HepG2 (cell line): Measurements from ENCODE around the gene PLEKHG5. TPM values are rescaled to one million over a fixed set of nuclear protein-coding genes. Genes with fewer than 3 reads are reported as not detected.

ENCODE experiments used
- CBX1 ChIP-seq: IDR thresholded peaks from one replicate; pipeline ENCODE4 v1.6.1; 2016; ENCODE audit warnings: antibody characterized with exemption, low read depth
- SAFB2 ChIP-seq: sonication (generic); formaldehyde crosslinking; IDR thresholded peaks from 2 replicates; pipeline ENCODE4 v1.5.1; 2020; ENCODE audit warnings: missing genetic modification reagents, low read depth, mild to moderate bottlenecking, borderline replicate concordance
- SP2 ChIP-seq: sonication (generic); formaldehyde crosslinking; IDR thresholded peaks from 2 replicates; pipeline ENCODE4 v1.5.1; 2020; ENCODE audit warnings: mild to moderate bottlenecking, missing genetic modification reagents
- STAT5B ChIP-seq: sonication (generic); formaldehyde crosslinking; IDR thresholded peaks from 2 replicates; pipeline ENCODE4 v1.4.0; 2020; ENCODE audit warnings: missing genetic modification reagents
- ZNF772 ChIP-seq: sonication (generic); formaldehyde crosslinking; IDR thresholded peaks from 2 replicates; pipeline ENCODE4 v1.5.0; 2020; ENCODE audit warnings: mild to moderate bottlenecking, missing genetic modification reagents
- polyA plus RNA-seq, 8 experiments: library from polyadenylated mRNA; depleted of rRNA in 3 of 8; stranded (reverse) in 7 of 8; unstranded in 1 of 8; fragments of >200 nt; fragmentation: Illumina TruSeq in 4 of 8; extraction: Trizol in 4 of 8; gene quantifications; 2 replicates each; pipeline versions ENCODE4 v1.2.1 to v1.2.3, GENCODE V29; 2011 to 2016; ENCODE audit warnings: low read depth in 4 of 8, missing spikeins in 1 of 8, mixed read lengths in 1 of 8; ENCODE audit not compliant: insufficient read depth in 1 of 8
- total RNA-seq, 5 experiments: library from RNA; depleted of rRNA; stranded (reverse); fragments of >200 nt; fragmentation: Illumina TruSeq; extraction: Trizol; gene quantifications; 2 replicates each; pipeline ENCODE4 v1.2.3, GENCODE V29; 2016; ENCODE audit warnings: low read depth in 1 of 5
- TF ChIP-seq, protein P1 (sequence below): sonication (generic); formaldehyde crosslinking; IDR thresholded peaks from 2 replicates; pipeline ENCODE4 v1.4.0; 2020; ENCODE audit warnings: mild to moderate bottlenecking, low read depth, missing genetic modification reagents
- TF ChIP-seq, protein P2 (sequence below): sonication (generic); formaldehyde crosslinking; IDR thresholded peaks from 2 replicates; pipeline ENCODE4 v1.4.0; 2020; ENCODE audit warnings: mild to moderate bottlenecking, missing genetic modification reagents
- TF ChIP-seq, protein P3 (sequence below): sonication (generic); formaldehyde crosslinking; IDR thresholded peaks from 2 replicates; pipeline ENCODE4 v1.4.0; 2020; ENCODE audit warnings: missing genetic modification reagents, borderline replicate concordance
- TF ChIP-seq, protein P4 (sequence below): sonication (generic); formaldehyde crosslinking; IDR thresholded peaks from 2 replicates; pipeline ENCODE4 v1.4.0; 2020; ENCODE audit warnings: missing genetic modification reagents
- TF ChIP-seq, protein P5 (sequence below): sonication (generic); formaldehyde crosslinking; IDR thresholded peaks from 2 replicates; pipeline ENCODE4 v1.9.0; 2021; ENCODE audit warnings: mild to moderate bottlenecking, missing genetic modification reagents
- TF ChIP-seq, protein P6 (sequence below): sonication (generic); formaldehyde crosslinking; conservative IDR thresholded peaks from 2 replicates; pipeline ENCODE4 v1.5.0; 2020; ENCODE audit warnings: missing genetic modification reagents

Gene PLEKHG5
- total and polyA plus RNA-seq, 2 of the 13 experiments (the other 11 are each of a cell fraction or from before 2014, with no cell fraction given): 1.9 to 3.5 TPM

DNA sequence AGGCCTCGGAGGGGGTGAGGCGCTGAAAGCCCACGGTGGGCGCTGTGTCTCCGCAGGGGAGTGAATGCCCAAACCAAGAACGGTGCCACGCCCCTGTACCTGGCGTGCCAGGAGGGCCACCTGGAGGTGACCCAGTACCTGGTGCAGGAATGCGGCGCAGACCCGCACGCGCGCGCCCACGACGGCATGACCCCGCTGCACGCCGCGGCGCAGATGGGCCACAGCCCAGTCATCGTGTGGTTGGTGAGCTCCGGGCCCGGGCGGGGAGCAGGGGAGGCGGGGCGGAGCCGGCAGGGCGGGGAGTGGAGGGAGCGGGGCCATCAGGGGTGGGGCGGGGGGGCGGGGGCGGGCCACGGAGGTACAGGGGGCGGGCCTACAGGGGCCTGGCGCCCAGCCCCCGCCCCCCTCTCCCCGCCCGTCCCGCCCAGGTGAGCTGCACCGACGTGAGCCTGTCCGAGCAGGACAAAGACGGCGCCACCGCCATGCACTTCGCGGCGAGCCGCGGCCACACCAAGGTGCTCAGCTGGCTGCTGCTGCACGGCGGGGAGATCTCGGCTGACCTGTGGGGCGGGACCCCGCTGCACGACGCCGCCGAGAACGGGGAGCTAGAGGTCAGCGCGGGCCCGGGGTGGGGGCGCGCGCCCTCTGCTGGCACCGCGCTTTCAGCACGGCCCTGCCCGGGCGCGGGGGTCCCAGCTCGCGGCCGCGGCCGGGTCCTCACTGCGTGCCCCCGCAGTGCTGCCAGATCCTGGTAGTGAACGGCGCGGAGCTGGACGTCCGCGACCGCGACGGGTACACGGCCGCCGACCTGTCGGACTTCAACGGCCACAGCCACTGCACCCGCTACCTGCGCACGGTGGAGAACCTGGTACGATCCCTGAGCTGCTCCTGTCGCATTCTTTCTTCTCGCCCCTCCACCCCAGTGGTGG, 51.0 kb downstream of the PLEKHG5 start (continued):
- TF ChIP-seq, protein P1, sequence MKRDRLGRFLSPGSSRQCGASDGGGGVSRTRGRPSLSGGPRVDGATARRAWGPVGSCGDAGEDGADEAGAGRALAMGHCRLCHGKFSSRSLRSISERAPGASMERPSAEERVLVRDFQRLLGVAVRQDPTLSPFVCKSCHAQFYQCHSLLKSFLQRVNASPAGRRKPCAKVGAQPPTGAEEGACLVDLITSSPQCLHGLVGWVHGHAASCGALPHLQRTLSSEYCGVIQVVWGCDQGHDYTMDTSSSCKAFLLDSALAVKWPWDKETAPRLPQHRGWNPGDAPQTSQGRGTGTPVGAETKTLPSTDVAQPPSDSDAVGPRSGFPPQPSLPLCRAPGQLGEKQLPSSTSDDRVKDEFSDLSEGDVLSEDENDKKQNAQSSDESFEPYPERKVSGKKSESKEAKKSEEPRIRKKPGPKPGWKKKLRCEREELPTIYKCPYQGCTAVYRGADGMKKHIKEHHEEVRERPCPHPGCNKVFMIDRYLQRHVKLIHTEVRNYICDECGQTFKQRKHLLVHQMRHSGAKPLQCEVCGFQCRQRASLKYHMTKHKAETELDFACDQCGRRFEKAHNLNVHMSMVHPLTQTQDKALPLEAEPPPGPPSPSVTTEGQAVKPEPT: no peak
- TF ChIP-seq, protein P2, sequence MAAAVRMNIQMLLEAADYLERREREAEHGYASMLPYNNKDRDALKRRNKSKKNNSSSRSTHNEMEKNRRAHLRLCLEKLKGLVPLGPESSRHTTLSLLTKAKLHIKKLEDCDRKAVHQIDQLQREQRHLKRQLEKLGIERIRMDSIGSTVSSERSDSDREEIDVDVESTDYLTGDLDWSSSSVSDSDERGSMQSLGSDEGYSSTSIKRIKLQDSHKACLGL (CRISPR knock-in tag): peak; percentile 19; the same call in 1 of the 2 replicates
- no peak for TF ChIP-seq SAFB2
- TF ChIP-seq, protein P3, sequence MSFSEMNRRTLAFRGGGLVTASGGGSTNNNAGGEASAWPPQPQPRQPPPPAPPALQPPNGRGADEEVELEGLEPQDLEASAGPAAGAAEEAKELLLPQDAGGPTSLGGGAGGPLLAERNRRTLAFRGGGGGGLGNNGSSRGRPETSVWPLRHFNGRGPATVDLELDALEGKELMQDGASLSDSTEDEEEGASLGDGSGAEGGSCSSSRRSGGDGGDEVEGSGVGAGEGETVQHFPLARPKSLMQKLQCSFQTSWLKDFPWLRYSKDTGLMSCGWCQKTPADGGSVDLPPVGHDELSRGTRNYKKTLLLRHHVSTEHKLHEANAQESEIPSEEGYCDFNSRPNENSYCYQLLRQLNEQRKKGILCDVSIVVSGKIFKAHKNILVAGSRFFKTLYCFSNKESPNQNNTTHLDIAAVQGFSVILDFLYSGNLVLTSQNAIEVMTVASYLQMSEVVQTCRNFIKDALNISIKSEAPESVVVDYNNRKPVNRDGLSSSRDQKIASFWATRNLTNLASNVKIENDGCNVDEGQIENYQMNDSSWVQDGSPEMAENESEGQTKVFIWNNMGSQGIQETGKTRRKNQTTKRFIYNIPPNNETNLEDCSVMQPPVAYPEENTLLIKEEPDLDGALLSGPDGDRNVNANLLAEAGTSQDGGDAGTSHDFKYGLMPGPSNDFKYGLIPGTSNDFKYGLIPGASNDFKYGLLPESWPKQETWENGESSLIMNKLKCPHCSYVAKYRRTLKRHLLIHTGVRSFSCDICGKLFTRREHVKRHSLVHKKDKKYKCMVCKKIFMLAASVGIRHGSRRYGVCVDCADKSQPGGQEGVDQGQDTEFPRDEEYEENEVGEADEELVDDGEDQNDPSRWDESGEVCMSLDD (CRISPR knock-in tag): no peak
- TF ChIP-seq, protein P4, sequence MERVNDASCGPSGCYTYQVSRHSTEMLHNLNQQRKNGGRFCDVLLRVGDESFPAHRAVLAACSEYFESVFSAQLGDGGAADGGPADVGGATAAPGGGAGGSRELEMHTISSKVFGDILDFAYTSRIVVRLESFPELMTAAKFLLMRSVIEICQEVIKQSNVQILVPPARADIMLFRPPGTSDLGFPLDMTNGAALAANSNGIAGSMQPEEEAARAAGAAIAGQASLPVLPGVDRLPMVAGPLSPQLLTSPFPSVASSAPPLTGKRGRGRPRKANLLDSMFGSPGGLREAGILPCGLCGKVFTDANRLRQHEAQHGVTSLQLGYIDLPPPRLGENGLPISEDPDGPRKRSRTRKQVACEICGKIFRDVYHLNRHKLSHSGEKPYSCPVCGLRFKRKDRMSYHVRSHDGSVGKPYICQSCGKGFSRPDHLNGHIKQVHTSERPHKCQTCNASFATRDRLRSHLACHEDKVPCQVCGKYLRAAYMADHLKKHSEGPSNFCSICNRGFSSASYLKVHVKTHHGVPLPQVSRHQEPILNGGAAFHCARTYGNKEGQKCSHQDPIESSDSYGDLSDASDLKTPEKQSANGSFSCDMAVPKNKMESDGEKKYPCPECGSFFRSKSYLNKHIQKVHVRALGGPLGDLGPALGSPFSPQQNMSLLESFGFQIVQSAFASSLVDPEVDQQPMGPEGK (CRISPR knock-in tag): peak; percentile 51
- peak; percentile 69; the same call in 1 of the 2 replicates for TF ChIP-seq ZNF772 (CRISPR knock-in tag)
- TF ChIP-seq CBX1: peak; percentile 3
- no peak for TF ChIP-seq STAT5B (CRISPR knock-in tag)
- TF ChIP-seq, protein P5, sequence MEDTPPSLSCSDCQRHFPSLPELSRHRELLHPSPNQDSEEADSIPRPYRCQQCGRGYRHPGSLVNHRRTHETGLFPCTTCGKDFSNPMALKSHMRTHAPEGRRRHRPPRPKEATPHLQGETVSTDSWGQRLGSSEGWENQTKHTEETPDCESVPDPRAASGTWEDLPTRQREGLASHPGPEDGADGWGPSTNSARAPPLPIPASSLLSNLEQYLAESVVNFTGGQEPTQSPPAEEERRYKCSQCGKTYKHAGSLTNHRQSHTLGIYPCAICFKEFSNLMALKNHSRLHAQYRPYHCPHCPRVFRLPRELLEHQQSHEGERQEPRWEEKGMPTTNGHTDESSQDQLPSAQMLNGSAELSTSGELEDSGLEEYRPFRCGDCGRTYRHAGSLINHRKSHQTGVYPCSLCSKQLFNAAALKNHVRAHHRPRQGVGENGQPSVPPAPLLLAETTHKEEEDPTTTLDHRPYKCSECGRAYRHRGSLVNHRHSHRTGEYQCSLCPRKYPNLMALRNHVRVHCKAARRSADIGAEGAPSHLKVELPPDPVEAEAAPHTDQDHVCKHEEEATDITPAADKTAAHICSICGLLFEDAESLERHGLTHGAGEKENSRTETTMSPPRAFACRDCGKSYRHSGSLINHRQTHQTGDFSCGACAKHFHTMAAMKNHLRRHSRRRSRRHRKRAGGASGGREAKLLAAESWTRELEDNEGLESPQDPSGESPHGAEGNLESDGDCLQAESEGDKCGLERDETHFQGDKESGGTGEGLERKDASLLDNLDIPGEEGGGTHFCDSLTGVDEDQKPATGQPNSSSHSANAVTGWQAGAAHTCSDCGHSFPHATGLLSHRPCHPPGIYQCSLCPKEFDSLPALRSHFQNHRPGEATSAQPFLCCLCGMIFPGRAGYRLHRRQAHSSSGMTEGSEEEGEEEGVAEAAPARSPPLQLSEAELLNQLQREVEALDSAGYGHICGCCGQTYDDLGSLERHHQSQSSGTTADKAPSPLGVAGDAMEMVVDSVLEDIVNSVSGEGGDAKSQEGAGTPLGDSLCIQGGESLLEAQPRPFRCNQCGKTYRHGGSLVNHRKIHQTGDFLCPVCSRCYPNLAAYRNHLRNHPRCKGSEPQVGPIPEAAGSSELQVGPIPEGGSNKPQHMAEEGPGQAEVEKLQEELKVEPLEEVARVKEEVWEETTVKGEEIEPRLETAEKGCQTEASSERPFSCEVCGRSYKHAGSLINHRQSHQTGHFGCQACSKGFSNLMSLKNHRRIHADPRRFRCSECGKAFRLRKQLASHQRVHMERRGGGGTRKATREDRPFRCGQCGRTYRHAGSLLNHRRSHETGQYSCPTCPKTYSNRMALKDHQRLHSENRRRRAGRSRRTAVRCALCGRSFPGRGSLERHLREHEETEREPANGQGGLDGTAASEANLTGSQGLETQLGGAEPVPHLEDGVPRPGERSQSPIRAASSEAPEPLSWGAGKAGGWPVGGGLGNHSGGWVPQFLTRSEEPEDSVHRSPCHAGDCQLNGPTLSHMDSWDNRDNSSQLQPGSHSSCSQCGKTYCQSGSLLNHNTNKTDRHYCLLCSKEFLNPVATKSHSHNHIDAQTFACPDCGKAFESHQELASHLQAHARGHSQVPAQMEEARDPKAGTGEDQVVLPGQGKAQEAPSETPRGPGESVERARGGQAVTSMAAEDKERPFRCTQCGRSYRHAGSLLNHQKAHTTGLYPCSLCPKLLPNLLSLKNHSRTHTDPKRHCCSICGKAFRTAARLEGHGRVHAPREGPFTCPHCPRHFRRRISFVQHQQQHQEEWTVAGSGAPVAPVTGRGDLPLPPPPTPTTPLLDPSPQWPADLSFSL (CRISPR knock-in tag): no peak
- no peak for TF ChIP-seq SP2 (CRISPR knock-in tag)
- TF ChIP-seq, protein P6, sequence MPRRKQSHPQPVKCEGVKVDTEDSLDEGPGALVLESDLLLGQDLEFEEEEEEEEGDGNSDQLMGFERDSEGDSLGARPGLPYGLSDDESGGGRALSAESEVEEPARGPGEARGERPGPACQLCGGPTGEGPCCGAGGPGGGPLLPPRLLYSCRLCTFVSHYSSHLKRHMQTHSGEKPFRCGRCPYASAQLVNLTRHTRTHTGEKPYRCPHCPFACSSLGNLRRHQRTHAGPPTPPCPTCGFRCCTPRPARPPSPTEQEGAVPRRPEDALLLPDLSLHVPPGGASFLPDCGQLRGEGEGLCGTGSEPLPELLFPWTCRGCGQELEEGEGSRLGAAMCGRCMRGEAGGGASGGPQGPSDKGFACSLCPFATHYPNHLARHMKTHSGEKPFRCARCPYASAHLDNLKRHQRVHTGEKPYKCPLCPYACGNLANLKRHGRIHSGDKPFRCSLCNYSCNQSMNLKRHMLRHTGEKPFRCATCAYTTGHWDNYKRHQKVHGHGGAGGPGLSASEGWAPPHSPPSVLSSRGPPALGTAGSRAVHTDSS (CRISPR knock-in tag): no peak
